OCI-LY7 (cell line): Measurements from ENCODE around the gene ROR2.

Experiments used
- EZH2phosphoT487 ChIP-seq: fragments of 200-600 bp; sonication (generic); IDR thresholded peaks from 2 replicates; pipeline ENCODE4 v1.6.1; 2018; ENCODE audit warnings: low read depth, borderline replicate concordance, mild to moderate bottlenecking, mixed run types, antibody characterized with exemption, low read length, moderate library complexity, mixed read lengths
- TF ChIP-seq, protein P1 (sequence below): fragments of 200-600 bp; sonication (generic); conservative IDR thresholded peaks from 2 replicates; pipeline ENCODE4 v1.5.1; 2014; ENCODE audit warnings: mild to moderate bottlenecking, antibody characterized with exemption, low read length, moderate library complexity, mixed read lengths

DNA sequence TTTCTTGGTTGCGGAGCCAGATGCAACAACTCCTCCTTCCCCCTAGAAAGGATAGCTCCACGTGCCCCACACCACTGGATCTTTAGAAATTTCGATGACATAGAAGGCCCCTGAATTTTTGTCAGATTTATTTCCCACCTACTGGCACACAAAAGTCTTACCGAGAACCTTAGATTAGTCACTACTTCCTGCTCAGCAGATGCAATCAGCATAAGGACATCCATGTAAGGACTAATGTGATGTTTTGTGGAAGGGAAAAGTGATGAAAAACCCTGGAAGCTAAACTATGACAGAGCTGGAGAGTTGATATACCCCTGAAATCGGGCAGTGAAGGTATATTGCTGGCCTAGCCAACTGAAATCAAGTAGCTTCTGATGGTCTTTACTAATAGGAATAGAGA lies 400.9 kb downstream of the ROR2 start:
- TF ChIP-seq, protein P1, sequence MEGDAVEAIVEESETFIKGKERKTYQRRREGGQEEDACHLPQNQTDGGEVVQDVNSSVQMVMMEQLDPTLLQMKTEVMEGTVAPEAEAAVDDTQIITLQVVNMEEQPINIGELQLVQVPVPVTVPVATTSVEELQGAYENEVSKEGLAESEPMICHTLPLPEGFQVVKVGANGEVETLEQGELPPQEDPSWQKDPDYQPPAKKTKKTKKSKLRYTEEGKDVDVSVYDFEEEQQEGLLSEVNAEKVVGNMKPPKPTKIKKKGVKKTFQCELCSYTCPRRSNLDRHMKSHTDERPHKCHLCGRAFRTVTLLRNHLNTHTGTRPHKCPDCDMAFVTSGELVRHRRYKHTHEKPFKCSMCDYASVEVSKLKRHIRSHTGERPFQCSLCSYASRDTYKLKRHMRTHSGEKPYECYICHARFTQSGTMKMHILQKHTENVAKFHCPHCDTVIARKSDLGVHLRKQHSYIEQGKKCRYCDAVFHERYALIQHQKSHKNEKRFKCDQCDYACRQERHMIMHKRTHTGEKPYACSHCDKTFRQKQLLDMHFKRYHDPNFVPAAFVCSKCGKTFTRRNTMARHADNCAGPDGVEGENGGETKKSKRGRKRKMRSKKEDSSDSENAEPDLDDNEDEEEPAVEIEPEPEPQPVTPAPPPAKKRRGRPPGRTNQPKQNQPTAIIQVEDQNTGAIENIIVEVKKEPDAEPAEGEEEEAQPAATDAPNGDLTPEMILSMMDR = no peak
- TF ChIP-seq EZH2phosphoT487 = no peak
